ENCODE data around the gene DNAJC13.

DNA sequence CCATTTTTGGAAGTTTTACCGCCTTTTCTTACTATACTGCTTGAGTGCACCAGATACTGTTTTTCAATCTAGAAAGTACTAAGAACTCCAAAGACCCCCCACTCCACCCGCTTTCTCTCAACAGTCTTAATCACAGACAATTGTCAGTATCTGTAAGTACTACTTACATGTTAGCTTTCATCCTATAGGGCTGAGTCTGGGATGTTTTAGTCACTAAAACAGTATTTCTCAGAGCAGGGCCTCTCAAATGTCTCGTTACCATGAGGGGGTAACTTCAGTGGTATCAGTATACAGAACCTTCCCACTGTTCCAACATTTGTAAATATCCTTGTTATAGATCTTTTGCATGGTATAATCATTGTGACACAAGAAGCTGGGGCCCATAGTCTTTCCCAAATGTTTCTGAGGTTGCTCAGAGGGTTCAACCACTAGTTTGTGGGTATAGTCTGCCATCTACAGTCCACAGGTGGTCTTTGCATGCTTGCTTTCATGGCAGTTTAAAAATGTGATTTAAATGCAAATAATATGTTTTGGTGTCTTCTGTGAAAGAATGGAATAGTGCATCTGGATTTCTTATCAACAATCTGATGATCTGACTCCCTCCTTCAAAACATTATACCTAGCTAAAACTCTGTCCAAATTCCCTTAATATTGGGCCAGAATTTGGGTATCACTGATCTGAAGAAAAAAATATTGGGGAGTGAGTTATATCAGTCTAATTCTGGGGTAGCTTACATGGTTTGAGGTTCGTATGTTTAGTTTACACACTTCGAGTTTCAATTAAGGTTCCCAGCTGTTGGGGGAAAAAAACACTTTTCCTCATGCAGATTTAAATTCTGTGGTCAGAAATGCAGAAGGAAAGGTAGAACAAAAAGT lies 18.0 kb upstream of the DNAJC13 start:
- TF ChIP-seq SUZ12 (IDR thresholded peaks at IDR 0.05; ENCODE audit: extremely low read depth, insufficient read depth, insufficient read length) (no peak), ZNF274 (IDR thresholded peaks at IDR 0.05; ENCODE audit: low read depth, low read length) (no peak)
